OCI-LY7 (cell line): Measurements from ENCODE around the gene BTG2. TPM values are rescaled to one million over a fixed set of nuclear protein-coding genes. Genes with fewer than 3 reads are reported as not detected.
A peak's percentile ranks its signal among the peaks of the same experiment; 100 is the strongest.

ENCODE experiments used
- BruUV-seq: library from RNA; stranded (reverse); fragments of 400-500 nt; replicated peaks from 2 replicates; lab custom pipeline; 2021; lab: Mats Ljungman, UMichigan
- CTCF ChIA-PET: fragments of 300-600 bp; sonication (Branson Sonifier 250); formaldehyde crosslinking; loops from one replicate; lab custom pipeline; 2022; ENCODE audit warnings: antibody characterized with exemption; ENCODE audit not compliant: unreplicated experiment; lab: Charles Lee
- POLR2A ChIA-PET: fragments of 300-600 bp; sonication (Branson Sonifier 250); formaldehyde crosslinking; loops from one replicate; lab custom pipeline; 2022; ENCODE audit warnings: antibody characterized with exemption; lab: Charles Lee
- DNase-seq: peaks from one replicate; pipeline ENCODE4 v3.0.0-alpha.2; 2015; ENCODE audit warnings: low spot score
- H2AFZ ChIP-seq: fragments of 200-600 bp; sonication (generic), shearing (Covaris generic); 2 replicates; pipeline ENCODE4 v1.6.1; 2014; ENCODE audit warnings: mild to moderate bottlenecking, antibody characterized with exemption, low read length, moderate library complexity
- H3K27ac ChIP-seq: fragments of 200-600 bp; sonication (generic); 2 replicates; pipeline ENCODE4 v1.5.1; 2014; ENCODE audit warnings: mixed run types, low read depth, mild to moderate bottlenecking, moderate library complexity, low read length, inconsistent platforms; ENCODE audit not compliant: poor library complexity, severe bottlenecking
- H3K36me3 ChIP-seq: fragments of 200-600 bp; sonication (generic); 2 replicates; pipeline ENCODE4 v1.6.1; 2014; ENCODE audit warnings: mild to moderate bottlenecking, antibody characterized with exemption, low read length, moderate library complexity, mixed read lengths; ENCODE audit not compliant: insufficient read depth
- H3K4me1 ChIP-seq: fragments of 200-600 bp; sonication (generic); 2 replicates; pipeline ENCODE4 v1.5.1; 2014; ENCODE audit warnings: mild to moderate bottlenecking, low read length; ENCODE audit not compliant: insufficient read depth, poor library complexity, severe bottlenecking
- H3K4me2 ChIP-seq: fragments of 200-600 bp; sonication (generic); 2 replicates; pipeline ENCODE4 v1.6.1; 2014; ENCODE audit warnings: mild to moderate bottlenecking, low read length
- H3K4me3 ChIP-seq: fragments of 200-600 bp; sonication (generic); 2 replicates; pipeline ENCODE4 v1.5.1; 2014; ENCODE audit warnings: mild to moderate bottlenecking, low read depth, low read length; ENCODE audit not compliant: poor library complexity, severe bottlenecking
- H3K79me2 ChIP-seq: fragments of 200-600 bp; sonication (generic); 2 replicates; pipeline ENCODE4 v1.6.1; 2016; ENCODE audit warnings: low read depth, mild to moderate bottlenecking, low read length, moderate library complexity, mixed read lengths; ENCODE audit not compliant: insufficient read depth
- H3K9me2 ChIP-seq: fragments of 200-600 bp; sonication (generic); 2 replicates; pipeline ENCODE4 v1.6.1; 2016; ENCODE audit warnings: mild to moderate bottlenecking, low read length, mixed read lengths; ENCODE audit not compliant: insufficient read depth
- H3K9me3 ChIP-seq: fragments of 200-600 bp; sonication (generic); 2 replicates; pipeline ENCODE4 v1.6.1; 2014; ENCODE audit warnings: mild to moderate bottlenecking, mixed run types, low read length, mixed read lengths
- H4K20me1 ChIP-seq: fragments of 200-600 bp; sonication (generic); 2 replicates; pipeline ENCODE4 v1.6.1; 2014; ENCODE audit warnings: mild to moderate bottlenecking, antibody characterized with exemption, low read length, moderate library complexity, mixed read lengths; ENCODE audit not compliant: insufficient read depth
- EZH2phosphoT487 ChIP-seq: fragments of 200-600 bp; sonication (generic); IDR thresholded peaks from 2 replicates; pipeline ENCODE4 v1.6.1; 2018; ENCODE audit warnings: low read depth, borderline replicate concordance, mild to moderate bottlenecking, mixed run types, antibody characterized with exemption, low read length, moderate library complexity, mixed read lengths
- intact Hi-C: fragments of 100-400 bp; cut with micrococcal nuclease; formaldehyde crosslinking; loops from one replicate; pipeline ENCODE4 v1.10.0; 2022; ENCODE audit not compliant: unreplicated experiment
- total RNA-seq, 2 experiments: library from RNA; depleted of rRNA in 1 of 2; stranded (reverse); fragments of >200 nt in 1 of 2; shearing (Covaris generic) in 1 of 2; gene quantifications; 2 replicates each; pipeline ENCODE4 v1.2.3, GENCODE V29; 2014 to 2022
- TF ChIP-seq, protein P1 (sequence below): fragments of 200-600 bp; sonication (generic); conservative IDR thresholded peaks from 2 replicates; pipeline ENCODE4 v1.5.1; 2014; ENCODE audit warnings: mild to moderate bottlenecking, antibody characterized with exemption, low read length, moderate library complexity, mixed read lengths

BTG2 gene
- total RNA-seq, 2 experiments from 2014 or later: 99.5 to 156 TPM

- H3K4me2 ChIP-seq: peak overlapping the region; percentile 96
- H3K36me3 ChIP-seq: no peaks in the 10 kb centered on the region
- no peaks in the 10 kb centered on the region for H3K9me2 ChIP-seq
- intact Hi-C loops: loop anchor here (1.0 kb wide), 6 partner anchors 16 to 214 kb away; partner anchors contain the start of gene BTG2
- TF ChIP-seq EZH2phosphoT487: no peak
- TF ChIP-seq, protein P1, sequence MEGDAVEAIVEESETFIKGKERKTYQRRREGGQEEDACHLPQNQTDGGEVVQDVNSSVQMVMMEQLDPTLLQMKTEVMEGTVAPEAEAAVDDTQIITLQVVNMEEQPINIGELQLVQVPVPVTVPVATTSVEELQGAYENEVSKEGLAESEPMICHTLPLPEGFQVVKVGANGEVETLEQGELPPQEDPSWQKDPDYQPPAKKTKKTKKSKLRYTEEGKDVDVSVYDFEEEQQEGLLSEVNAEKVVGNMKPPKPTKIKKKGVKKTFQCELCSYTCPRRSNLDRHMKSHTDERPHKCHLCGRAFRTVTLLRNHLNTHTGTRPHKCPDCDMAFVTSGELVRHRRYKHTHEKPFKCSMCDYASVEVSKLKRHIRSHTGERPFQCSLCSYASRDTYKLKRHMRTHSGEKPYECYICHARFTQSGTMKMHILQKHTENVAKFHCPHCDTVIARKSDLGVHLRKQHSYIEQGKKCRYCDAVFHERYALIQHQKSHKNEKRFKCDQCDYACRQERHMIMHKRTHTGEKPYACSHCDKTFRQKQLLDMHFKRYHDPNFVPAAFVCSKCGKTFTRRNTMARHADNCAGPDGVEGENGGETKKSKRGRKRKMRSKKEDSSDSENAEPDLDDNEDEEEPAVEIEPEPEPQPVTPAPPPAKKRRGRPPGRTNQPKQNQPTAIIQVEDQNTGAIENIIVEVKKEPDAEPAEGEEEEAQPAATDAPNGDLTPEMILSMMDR: peak; percentile 99
- no peaks in the 10 kb centered on the region for H3K9me3 ChIP-seq
- no peak overlapping the region for H2AFZ ChIP-seq
- ChIA-PET CTCF (interaction anchor here (0.5 to 1.5 kb wide), 15 partner anchors 8 to 66 kb away, joined by 3 to 12 read pairs (median 3); no protein-coding TSS in a partner anchor), POLR2A (interaction anchor here (0.7 to 23.3 kb wide), 14 partner anchors 12 to 169 kb away, joined by 3 to 458 read pairs (median 4); partner anchors contain the start of gene BTG2)
- H3K27ac ChIP-seq: peak overlapping the region; percentile 88
- peak; percentile 94 for DNase-seq
- no TSS peak for BruUV-seq
- peaks cover 98% of the 10 kb centered on the region for H3K4me1 ChIP-seq
- H4K20me1 ChIP-seq: no peaks in the 10 kb centered on the region
- H3K4me3 ChIP-seq: peak overlapping the region; percentile 66
- H3K79me2 ChIP-seq: peaks cover 5% of the 10 kb centered on the region; the same call in 1 of the 2 replicates
Observed at GRCh38 chr1:203273206-203273868, 32.0 kb upstream of the BTG2 start.

DNA sequence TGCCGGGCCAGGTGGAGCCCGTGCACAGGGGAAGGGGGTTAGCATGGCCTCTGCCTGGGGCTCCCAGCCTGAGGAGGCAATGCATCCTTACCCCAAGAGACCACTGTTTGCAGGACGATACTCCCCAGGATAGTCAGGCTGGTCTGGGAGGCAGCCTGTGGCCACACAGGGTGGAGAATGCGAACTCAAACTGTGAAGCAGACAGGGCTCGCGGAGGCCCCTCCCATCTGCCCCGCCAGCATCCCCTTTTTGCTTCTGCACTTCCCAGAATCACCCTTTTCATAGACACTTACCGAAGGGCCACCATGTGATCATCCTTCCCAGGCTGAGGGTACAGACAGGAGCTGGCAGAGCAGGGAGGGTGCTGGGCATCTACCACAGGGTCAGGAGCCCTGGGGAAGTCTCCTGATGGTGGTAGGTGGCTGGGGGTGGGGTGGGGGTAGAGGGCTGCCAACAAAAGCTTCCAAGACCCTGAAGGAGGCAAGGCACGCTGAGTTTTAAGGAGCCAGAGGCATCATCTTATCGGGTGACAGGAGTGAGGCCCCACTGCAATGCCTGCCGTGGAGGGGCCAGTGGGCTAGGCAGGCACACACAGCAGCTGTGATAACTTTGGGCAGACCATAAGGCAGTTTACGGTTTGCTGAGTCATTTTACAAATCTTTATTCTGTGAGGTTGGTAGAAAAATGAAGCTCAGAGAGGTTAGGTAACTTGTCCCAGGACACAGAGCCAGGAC lies 31.3 kb upstream of the BTG2 start:
- no peaks in the 10 kb centered on the region for H3K36me3 ChIP-seq
- no peaks in the 10 kb centered on the region for H3K9me3 ChIP-seq
- BruUV-seq: no TSS peak
- ChIA-PET CTCF (interaction anchor here (0.7 to 1.3 kb wide), 8 partner anchors 9 to 62 kb away, joined by 3 to 8 read pairs (median 4); no protein-coding TSS in a partner anchor), POLR2A (interaction anchor here (1.0 to 23.3 kb wide), 4 partner anchors 34 to 62 kb away, joined by 3 to 458 read pairs (median 40); partner anchors contain the start of gene BTG2)
- H3K4me1 ChIP-seq: peaks cover 98% of the 10 kb centered on the region
- TF ChIP-seq, protein P1: no peak
- no peak for TF ChIP-seq EZH2phosphoT487
- H4K20me1 ChIP-seq: no peaks in the 10 kb centered on the region
- peak overlapping the region; percentile 66 for H3K4me3 ChIP-seq
- H2AFZ ChIP-seq: no peak overlapping the region; the same call in 1 of the 2 replicates
- H3K27ac ChIP-seq: peak overlapping the region; percentile 88
- intact Hi-C loops: loop anchor here (1.0 kb wide), 6 partner anchors 15 to 213 kb away; partner anchors contain the start of gene BTG2
- H3K4me2 ChIP-seq: peak overlapping the region; percentile 96
- no peaks in the 10 kb centered on the region for H3K9me2 ChIP-seq
- peaks cover 5% of the 10 kb centered on the region; the same call in 1 of the 2 replicates for H3K79me2 ChIP-seq
- peak; percentile 62 for DNase-seq
